H1 (cell line): ENCODE data around the gene PROSER3. TPM values are rescaled to one million over a fixed set of nuclear protein-coding genes. Genes with fewer than 3 reads are reported as not detected.
A peak's percentile ranks its signal among the peaks of the same experiment; 100 is the strongest.

Source experiments
- BCL11A ChIP-seq, 2 experiments: IDR thresholded peaks; one replicate each; pipeline ENCODE4 v1.6.1; 2011; ENCODE audit warnings: low read depth in 2 of 2, low read length in 2 of 2, mild to moderate bottlenecking in 2 of 2
- CBX5 ChIP-seq: fragments of 300-800, 300-1000 bp; sonication (generic); IDR thresholded peaks from 2 replicates; pipeline ENCODE4 v1.7.1; 2016; ENCODE audit warnings: antibody characterized with exemption, low read length, low read depth
- CHD2 ChIP-seq: IDR thresholded peaks from 2 replicates; pipeline ENCODE4 v1.6.1; 2012; ENCODE audit warnings: low read length, improper control_type of control experiment
- EGR1 ChIP-seq: IDR thresholded peaks from 2 replicates; pipeline ENCODE4 v1.6.1; 2011; ENCODE audit warnings: low read depth, low read length, borderline replicate concordance
- EP300 ChIP-seq, 2 experiments: IDR thresholded peaks; 1 replicate in 1 of 2; 2 replicates in 1 of 2; pipeline ENCODE4 v1.6.1; 2011 to 2012; ENCODE audit warnings: low read depth in 2 of 2, low read length in 2 of 2, mild to moderate bottlenecking in 2 of 2, borderline replicate concordance in 1 of 2, inconsistent platforms in 1 of 2, moderate library complexity in 1 of 2
- EZH2 ChIP-seq: fragments of 200-600 bp; sonication (generic); IDR thresholded peaks from 2 replicates; pipeline ENCODE4 v1.7.1; 2012; ENCODE audit warnings: low read depth, mild to moderate bottlenecking, moderate library complexity, low read length, inconsistent platforms; ENCODE audit not compliant: severe bottlenecking
- FOSL1 ChIP-seq: IDR thresholded peaks from 2 replicates; pipeline ENCODE4 v1.6.1; 2011; ENCODE audit warnings: mild to moderate bottlenecking, low read depth, low read length, moderate library complexity; ENCODE audit not compliant: insufficient read depth
- GTF2F1 ChIP-seq: IDR thresholded peaks from 2 replicates; pipeline ENCODE4 v1.6.1; 2012; ENCODE audit warnings: low read depth, low read length, improper control_type of control experiment, borderline replicate concordance
- HDAC2 ChIP-seq, 2 experiments: fragments of 300-600 bp in 1 of 2; sonication (generic) in 1 of 2; IDR thresholded peaks; 2 replicates each; pipeline ENCODE4 v1.6.1; 2011 to 2012; ENCODE audit warnings: low read depth in 2 of 2, low read length in 2 of 2, mild to moderate bottlenecking in 2 of 2, moderate library complexity in 2 of 2, borderline replicate concordance in 1 of 2, inconsistent platforms in 1 of 2
- KDM1A ChIP-seq: fragments of 200-600, 300-600 bp; sonication (generic); IDR thresholded peaks from 2 replicates; pipeline ENCODE4 v1.7.1; 2016; ENCODE audit warnings: mild to moderate bottlenecking, low read length, borderline replicate concordance
- MAX ChIP-seq: IDR thresholded peaks from 2 replicates; pipeline ENCODE4 v1.6.1; 2012; ENCODE audit warnings: inconsistent platforms
- NANOG ChIP-seq: IDR thresholded peaks from 2 replicates; pipeline ENCODE4 v1.6.1; 2011; ENCODE audit warnings: low read length, low read depth, mild to moderate bottlenecking, inconsistent platforms; ENCODE audit not compliant: insufficient read depth, poor library complexity, severe bottlenecking
- NRF1 ChIP-seq: IDR thresholded peaks from 2 replicates; pipeline ENCODE4 v1.6.1; 2011; ENCODE audit warnings: mild to moderate bottlenecking, low read depth, low read length, improper control_type of control experiment
- PHF8 ChIP-seq: fragments of 200-600 bp; sonication (generic); conservative IDR thresholded peaks from 2 replicates; pipeline ENCODE4 v1.7.1; 2012; ENCODE audit warnings: low read depth, mild to moderate bottlenecking, inconsistent platforms, low read length, moderate library complexity
- RBBP5 ChIP-seq: IDR thresholded peaks from 2 replicates; pipeline ENCODE4 v1.7.1; 2012; ENCODE audit warnings: low read depth, mild to moderate bottlenecking, inconsistent platforms, low read length, moderate library complexity, borderline replicate concordance
- RXRA ChIP-seq: IDR thresholded peaks from 2 replicates; pipeline ENCODE4 v1.6.1; 2011; ENCODE audit warnings: low read depth, mild to moderate bottlenecking, low read length, moderate library complexity; ENCODE audit not compliant: insufficient read depth
- SAP30 ChIP-seq: fragments of 300-600 bp; sonication (generic); IDR thresholded peaks from 2 replicates; pipeline ENCODE4 v1.7.1; 2012; ENCODE audit warnings: low read length, moderate library complexity, mild to moderate bottlenecking, inconsistent platforms; ENCODE audit not compliant: insufficient read depth, insufficient replicate concordance
- SIX5 ChIP-seq: IDR thresholded peaks from 2 replicates; pipeline ENCODE4 v1.6.1; 2011; ENCODE audit warnings: mild to moderate bottlenecking, low read depth, low read length
- SP4 ChIP-seq: IDR thresholded peaks from 2 replicates; pipeline ENCODE4 v1.6.1; 2012; ENCODE audit warnings: low read length, inconsistent platforms
- SRF ChIP-seq: IDR thresholded peaks from 2 replicates; pipeline ENCODE4 v1.6.1; 2011; ENCODE audit warnings: mild to moderate bottlenecking, low read depth, low read length, moderate library complexity
- TAF1 ChIP-seq: IDR thresholded peaks from 2 replicates; pipeline ENCODE4 v1.6.1; 2011; ENCODE audit warnings: mild to moderate bottlenecking, low read depth, low read length
- TBP ChIP-seq: IDR thresholded peaks from 2 replicates; pipeline ENCODE4 v1.6.1; 2011; ENCODE audit warnings: low read depth, low read length, improper control_type of control experiment
- TEAD4 ChIP-seq: IDR thresholded peaks from 2 replicates; pipeline ENCODE4 v1.6.1; 2012; ENCODE audit warnings: low read depth, low read length, inconsistent platforms, mixed read lengths
- polyA plus RNA-seq, 7 experiments: library from polyadenylated mRNA; depleted of rRNA in 3 of 7; stranded (reverse) in 5 of 7; unstranded in 2 of 7; fragments of >200 nt in 5 of 7; fragments of 200-250 nt in 2 of 7; gene quantifications; 1 replicate in 5 of 7; 2 replicates in 1 of 7; 4 replicates in 1 of 7; pipeline versions ENCODE4 v1.2.1 to v1.2.3, GENCODE V29; 2011 to 2013; ENCODE audit warnings: missing spikeins in 2 of 7, mixed read lengths in 2 of 7
- total RNA-seq: library from RNA; stranded (reverse); fragmentation: NEBNext Ultra II Directional; extraction: Animal tissue kit (Norgen Biotek cat#: 25700); gene quantifications from 2 replicates; pipeline ENCODE4 v1.2.1, GENCODE V29; 2021

Gene PROSER3
- total and polyA plus RNA-seq, 2 of the 8 experiments (the other 6 are each of a cell fraction or from before 2014, with no cell fraction given) = 17.8 to 28.9 TPM

- TF ChIP-seq NANOG (peak; percentile 66), EZH2 (no peak), SAP30 (peak; percentile 89), RXRA (no peak), CBX5 (no peak), HDAC2 (IDR thresholded peaks at IDR 0.05; ENCODE audit: borderline replicate concordance in 1 of 2, low read depth in 2 of 2, low read length in 2 of 2) (peak in 1 of 2 experiments; percentile 82; a peak in 2 of 4 replicates), TBP (peak; percentile 65), MAX (no peak), TAF1 (no peak), PHF8 (peak; percentile 37; the same call in 1 of the 2 replicates), EGR1 (no peak), EP300 (IDR thresholded peaks at IDR 0.05; ENCODE audit: borderline replicate concordance in 1 of 2, low read depth in 2 of 2, low read length in 2 of 2) (no peak), SIX5 (peak; percentile 91), FOSL1 (no peak), SRF (no peak), BCL11A (IDR thresholded peaks at IDR 0.05; ENCODE audit: low read depth in 2 of 2, low read length in 2 of 2) (no peak), NRF1 (peak; percentile 75), KDM1A (no peak), SP4 (peak; percentile 94; the same call in 1 of the 2 replicates), TEAD4 (no peak), RBBP5 (no peak), GTF2F1 (no peak), CHD2 (peak; percentile 96)
Observed at GRCh38 chr19:35748106-35749020, 9.6 kb upstream of the PROSER3 start, which contains the start of gene LIN37 (continued).
